Endothelial cell of umbilical vein (primary cell): Measurements from ENCODE around the gene TRAPPC3L. TPM values are rescaled to one million over a fixed set of nuclear protein-coding genes. Genes with fewer than 3 reads are reported as not detected.

ENCODE experiments used
- BruUV-seq: library from RNA; stranded (reverse); fragments of 400-500 nt; replicated peaks from 2 replicates; lab custom pipeline; 2021; lab: Mats Ljungman, UMichigan
- CTCF ChIA-PET: fragments of 300-600, 350-600 bp; sonication (Branson Sonifier 250); formaldehyde crosslinking; loops from one replicate; lab custom pipeline; 2021; ENCODE audit warnings: antibody characterized with exemption, inconsistent platforms; lab: Charles Lee
- POLR2A ChIA-PET: fragments of 300-600, 350-600 bp; sonication (Branson Sonifier 250); formaldehyde crosslinking; loops from one replicate; lab custom pipeline; 2021; ENCODE audit warnings: antibody characterized with exemption, inconsistent platforms; lab: Charles Lee
- DNase-seq: peaks from one replicate; pipeline ENCODE4 v3.0.0-alpha.2; 2011; ENCODE audit warnings: low read depth, low spot score
- FAIRE-seq: peaks from 2 replicates; lab custom pipeline; 2011; peaks lifted over from hg19 to GRCh38; lab: Jason Lieb, UNC
- H2AFZ ChIP-seq: 2 replicates; pipeline ENCODE4 v1.6.0; 2012; ENCODE audit warnings: low read depth, low read length, control low read depth, inconsistent platforms
- H3K27ac ChIP-seq: 2 replicates; pipeline ENCODE4 v1.5.1; 2011; ENCODE audit warnings: low read depth, mild to moderate bottlenecking, control low read depth, low read length, moderate library complexity; ENCODE audit not compliant: insufficient read depth
- H3K27me3 ChIP-seq, 2 experiments: 2 replicates each; pipeline versions ENCODE4 v1.6.0 to v1.6.1; 2011; ENCODE audit warnings: low read length in 2 of 2, mixed read lengths in 1 of 2; ENCODE audit not compliant: control insufficient read depth in 2 of 2, insufficient read depth in 2 of 2
- H3K36me3 ChIP-seq, 2 experiments: 2 replicates in 1 of 2; 3 replicates in 1 of 2; pipeline ENCODE4 v1.5.1; 2011; ENCODE audit warnings: low read length in 2 of 2, mild to moderate bottlenecking in 1 of 2, moderate library complexity in 1 of 2; ENCODE audit not compliant: control insufficient read depth in 2 of 2, insufficient read depth in 2 of 2; ENCODE audit errors: extremely low read depth in 1 of 2
- H3K4me1 ChIP-seq: 3 replicates; pipeline ENCODE4 v1.5.1; 2011; ENCODE audit warnings: mild to moderate bottlenecking, low read length; ENCODE audit not compliant: control insufficient read depth, insufficient read depth; ENCODE audit errors: extremely low read depth
- H3K4me2 ChIP-seq: 2 replicates; pipeline ENCODE4 v1.6.1; 2011; ENCODE audit warnings: low read length, control low read depth, mixed read lengths; ENCODE audit not compliant: insufficient read depth
- H3K4me3 ChIP-seq, 3 experiments: fragments of 200-600 bp in 1 of 3; sonication (generic), shearing (Covaris generic) in 1 of 3; replicated peaks in 1 of 3; 2 replicates each; pipeline ENCODE4 v1.5.1; 2011 to 2016; ENCODE audit warnings: control low read depth in 3 of 3, low read length in 3 of 3, mild to moderate bottlenecking in 2 of 3, inconsistent platforms in 1 of 3, low read depth in 1 of 3, moderate library complexity in 1 of 3; ENCODE audit not compliant: insufficient read depth in 1 of 3
- H3K79me2 ChIP-seq: 2 replicates; pipeline ENCODE4 v1.6.0; 2012; ENCODE audit warnings: low read length, inconsistent platforms; ENCODE audit not compliant: control insufficient read depth, insufficient read depth
- H3K9ac ChIP-seq: replicated peaks from 2 replicates; pipeline ENCODE3; 2011; ENCODE audit warnings: low read length, control low read depth; ENCODE audit not compliant: insufficient read depth; ENCODE audit errors: extremely low read depth
- H3K9me1 ChIP-seq: replicated peaks from 3 replicates; pipeline ENCODE4 v1.6.0; 2011; ENCODE audit warnings: mild to moderate bottlenecking, low read length; ENCODE audit not compliant: control insufficient read depth, insufficient read depth; ENCODE audit errors: extremely low read depth
- H3K9me3 ChIP-seq: replicated peaks from 2 replicates; pipeline ENCODE4 v1.5.1; 2012; ENCODE audit warnings: low read length, inconsistent platforms; ENCODE audit not compliant: control insufficient read depth, insufficient read depth
- H4K20me1 ChIP-seq: replicated peaks from 2 replicates; pipeline ENCODE3; 2011; ENCODE audit warnings: mild to moderate bottlenecking, low read length; ENCODE audit not compliant: control insufficient read depth, insufficient read depth; ENCODE audit errors: extremely low read depth
- CTCF ChIP-seq, 2 donors: IDR thresholded peaks; 1 replicate in 1 of 2; 2 replicates in 1 of 2; pipeline ENCODE4 v1.5.1; 2011; ENCODE audit warnings: low read length in 2 of 2, mild to moderate bottlenecking in 2 of 2, moderate library complexity in 2 of 2, control low read depth in 1 of 2, inconsistent platforms in 1 of 2, low read depth in 1 of 2; ENCODE audit not compliant: insufficient read depth in 1 of 2; ENCODE audit errors: extremely low read depth in 1 of 2
- EZH2 ChIP-seq: IDR thresholded peaks from 2 replicates; pipeline ENCODE4 v1.6.1; 2012; ENCODE audit warnings: borderline replicate concordance, low read depth, mild to moderate bottlenecking, moderate library complexity, low read length, inconsistent platforms; ENCODE audit not compliant: severe bottlenecking
- FOS ChIP-seq: IDR thresholded peaks from 2 replicates; pipeline ENCODE4 v1.6.1; 2011; ENCODE audit warnings: mild to moderate bottlenecking, low read length, moderate library complexity, borderline replicate concordance; ENCODE audit not compliant: insufficient read depth
- GATA2 ChIP-seq: IDR thresholded peaks from 2 replicates; pipeline ENCODE4 v1.7.0; 2011; ENCODE audit warnings: low read depth, mild to moderate bottlenecking, moderate library complexity, mixed read lengths, low read length; ENCODE audit not compliant: insufficient read length, insufficient read depth
- JUN ChIP-seq: IDR thresholded peaks from 2 replicates; pipeline ENCODE4 v1.6.1; 2011; ENCODE audit warnings: borderline replicate concordance, low read depth; ENCODE audit not compliant: insufficient read length, insufficient read depth
- MAX ChIP-seq: IDR thresholded peaks from 2 replicates; pipeline ENCODE4 v1.6.1; 2011; ENCODE audit not compliant: insufficient read depth, insufficient read length
- MYC ChIP-seq: IDR thresholded peaks from one replicate; pipeline ENCODE4 v1.6.1; 2011; ENCODE audit warnings: mild to moderate bottlenecking, low read depth, low read length
- POLR2A ChIP-seq: IDR thresholded peaks from 2 replicates; pipeline ENCODE4 v1.6.1; 2012; ENCODE audit warnings: low read depth, mild to moderate bottlenecking, control low read depth, low read length
- POLR2AphosphoS5 ChIP-seq: IDR thresholded peaks from 2 replicates; pipeline ENCODE4 v1.6.1; 2012; ENCODE audit warnings: low read depth, mild to moderate bottlenecking, control low read depth, low read length, moderate library complexity; ENCODE audit not compliant: insufficient read depth
- dilution Hi-C: fragments of 300-500 bp; cut with MboI; formaldehyde crosslinking; loops from one replicate; pipeline ENCODE4 v1.15.0; 2019; ENCODE audit warnings: low sequenced_read_pairs; ENCODE audit not compliant: extremely low pct_ligation_motif_present
- intact Hi-C: fragments of 100-400 bp; cut with micrococcal nuclease; formaldehyde crosslinking; loops from one replicate; pipeline ENCODE4 v1.10.0; 2022
- polyA plus RNA-seq, 4 experiments: library from polyadenylated mRNA; depleted of rRNA in 3 of 4; stranded (reverse) in 3 of 4; unstranded in 1 of 4; fragments of >200 nt; gene quantifications; 2 replicates each; pipeline versions ENCODE4 v1.2.1 to v1.2.3, GENCODE V29; 2011 to 2012; ENCODE audit warnings: missing spikeins in 1 of 4
- total RNA-seq: library from RNA; stranded (reverse); gene quantifications from 2 replicates; pipeline ENCODE4 v1.2.3, GENCODE V29; 2021

The TRAPPC3L gene
- total and polyA plus RNA-seq, 2 donors (not counting 3 experiments of a cell fraction or from before 2014, with no cell fraction given), result 0.38 TPM; not detected in 1

GRCh38 chr6:116577486-116577885 is 32.0 kb upstream of the TRAPPC3L start:
- intact Hi-C loops, result no loop called here
- POLR2A ChIA-PET, result no interaction called here
- Histone ChIP-seq H3K9me3 (no peaks in the 10 kb centered on the region), H3K9me1 (no peaks in the 10 kb centered on the region), H3K79me2 (peaks cover 75% of the 10 kb centered on the region), H3K27me3 (no peaks in the 10 kb centered on the region), H3K27ac (no peak overlapping the region), H2AFZ (no peak overlapping the region), H3K4me1 (peaks cover 8% of the 10 kb centered on the region), H3K9ac (no peak overlapping the region), H3K36me3 (peaks cover 3% of the 10 kb centered on the region in 2 experiments), H3K4me3 (no peak overlapping the region), H4K20me1 (no peaks in the 10 kb centered on the region), H3K4me2 (no peak overlapping the region)
- dilution Hi-C loops, result no loop called here
- TF ChIP-seq FOS (no peak), CTCF (IDR thresholded peaks at IDR 0.05; ENCODE audit: extremely low read depth in 1 of 2, insufficient read depth in 1 of 2, low read depth in 1 of 2, low read length in 2 of 2) (no peak), GATA2 (no peak), MAX (no peak), POLR2A (no peak), JUN (no peak), EZH2 (no peak), MYC (no peak), POLR2AphosphoS5 (no peak)
- FAIRE-seq (no peak), DNase-seq (no peak)
- CTCF ChIA-PET, result interaction anchor here (3.0 kb wide), 1 partner anchor 16 kb away, joined by 9 read pairs; no protein-coding TSS in a partner anchor
- BruUV-seq, result no TSS peak
